SJCRH30 (cell line): ENCODE data around the gene TCP11. TPM values are rescaled to one million over a fixed set of nuclear protein-coding genes. Genes with fewer than 3 reads are reported as not detected.

Experiments used
- DNase-seq, 2 experiments: peaks; one replicate each; pipeline ENCODE4 v3.0.0-alpha.2; 2015 to 2020
- H3K27ac ChIP-seq: fragments of 250-450 bp; sonication (Bioruptor Pico); 2 replicates; pipeline ENCODE4 v1.5.1; 2020; ENCODE audit warnings: mild to moderate bottlenecking, moderate library complexity
- H3K27me3 ChIP-seq: fragments of 250-450 bp; sonication (Bioruptor Pico); 2 replicates; pipeline ENCODE4 v1.5.1; 2020; ENCODE audit warnings: mild to moderate bottlenecking, moderate library complexity
- H3K36me3 ChIP-seq: fragments of 250-450 bp; sonication (Bioruptor Pico); 2 replicates; pipeline ENCODE4 v1.5.1; 2020; ENCODE audit warnings: mild to moderate bottlenecking, moderate library complexity
- H3K4me1 ChIP-seq: fragments of 250-450 bp; sonication (Bioruptor Pico); 2 replicates; pipeline ENCODE4 v1.5.1; 2020; ENCODE audit warnings: mild to moderate bottlenecking, moderate library complexity
- H3K4me3 ChIP-seq: fragments of 250-450 bp; sonication (Bioruptor Pico); 2 replicates; pipeline ENCODE4 v1.5.1; 2020; ENCODE audit warnings: mild to moderate bottlenecking, moderate library complexity
- H3K9me3 ChIP-seq: fragments of 250-450 bp; sonication (Bioruptor Pico); replicated peaks from 2 replicates; pipeline ENCODE4 v1.5.1; 2020; ENCODE audit warnings: mild to moderate bottlenecking, moderate library complexity
- total RNA-seq: library from RNA; depleted of rRNA; stranded (reverse); fragments of >200 nt; shearing (Covaris generic); gene quantifications from 2 replicates; pipeline ENCODE4 v1.2.3, GENCODE V29; 2014; rRNA removed

TCP11 gene
- total RNA-seq, 1 experiment from 2014 or later: not detected

GRCh38 chr6:35068206-35068605 lies 72.9 kb downstream of the TCP11 start:
- no peak overlapping the region for H3K4me3 ChIP-seq
- DNase-seq: no peak
- H3K4me1 ChIP-seq: no peaks in the 10 kb centered on the region
- peaks cover 6% of the 10 kb centered on the region for H3K36me3 ChIP-seq
- no peaks in the 10 kb centered on the region for H3K27me3 ChIP-seq
- no peaks in the 10 kb centered on the region for H3K9me3 ChIP-seq
- no peak overlapping the region for H3K27ac ChIP-seq

Other genes with a start within 250 kb of the TCP11 start
- 0.28 and 0.36 TPM in 2 replicates for gene SCUBE3, start 72.6 kb upstream of the TCP11 start, total RNA-seq
- gene ZNF76, start 118.4 kb upstream of the TCP11 start, total RNA-seq: 8.2 and 8.3 TPM in 2 replicates
- gene DEF6, start 156.5 kb upstream of the TCP11 start, total RNA-seq: 0.20 and 1.9 TPM in 2 replicates
- 9.5 and 10.6 TPM in 2 replicates for gene PPARD, start 201.2 kb upstream of the TCP11 start, total RNA-seq